Fibroblast of lung (primary cell): ENCODE data around the gene CHST12. TPM values are rescaled to one million over a fixed set of nuclear protein-coding genes. Genes with fewer than 3 reads are reported as not detected.

Source experiments
- DNase-seq, 2 donors: peaks; one replicate each; pipeline versions ENCODE4 v3.0.0 to v3.0.0-alpha.2; 2010; ENCODE audit warnings: low read depth in 2 of 2
- H2AFZ ChIP-seq: 2 replicates; pipeline ENCODE4 v1.5.1; 2012; ENCODE audit warnings: low read length, control low read depth, inconsistent platforms
- H3K27ac ChIP-seq: 2 replicates; pipeline ENCODE4 v1.5.1; 2011; ENCODE audit warnings: low read length, control low read depth; ENCODE audit not compliant: insufficient read depth
- H3K27me3 ChIP-seq: 2 replicates; pipeline ENCODE4 v1.5.1; 2011; ENCODE audit warnings: mild to moderate bottlenecking, low read length; ENCODE audit not compliant: control insufficient read depth, insufficient read depth
- H3K36me3 ChIP-seq: 2 replicates; pipeline ENCODE4 v1.5.1; 2011; ENCODE audit warnings: low read length; ENCODE audit not compliant: control insufficient read depth, insufficient read depth
- H3K4me1 ChIP-seq: 2 replicates; pipeline ENCODE4 v1.5.1; 2011; ENCODE audit warnings: low read length; ENCODE audit not compliant: control insufficient read depth, insufficient read depth; ENCODE audit errors: extremely low read depth
- H3K4me2 ChIP-seq: 2 replicates; pipeline ENCODE4 v1.5.1; 2011; ENCODE audit warnings: low read length, control low read depth; ENCODE audit not compliant: insufficient read depth; ENCODE audit errors: extremely low read depth
- H3K4me3 ChIP-seq, 4 experiments: fragments of 200-600 bp in 1 of 4; sonication (generic) in 1 of 4; replicated peaks in 1 of 4; 2 replicates each; pipeline ENCODE4 v1.5.1; 2011 to 2016; ENCODE audit warnings: low read length in 4 of 4, low read depth in 3 of 4, mild to moderate bottlenecking in 3 of 4, control low read depth in 2 of 4, inconsistent platforms in 1 of 4, mixed read lengths in 1 of 4; ENCODE audit not compliant: insufficient read depth in 1 of 4; ENCODE audit errors: control extremely low read depth in 1 of 4
- H3K79me2 ChIP-seq: 2 replicates; pipeline ENCODE4 v1.5.1; 2012; ENCODE audit warnings: mild to moderate bottlenecking, low read length, inconsistent platforms; ENCODE audit not compliant: control insufficient read depth, insufficient read depth
- H3K9ac ChIP-seq: 2 replicates; pipeline ENCODE4 v1.5.1; 2011; ENCODE audit warnings: mild to moderate bottlenecking, low read length, control low read depth; ENCODE audit not compliant: insufficient read depth
- H3K9me3 ChIP-seq: 2 replicates; pipeline ENCODE4 v1.5.1; 2012; ENCODE audit warnings: low read depth, low read length; ENCODE audit not compliant: control insufficient read depth, insufficient read depth
- H4K20me1 ChIP-seq: 2 replicates; pipeline ENCODE4 v1.5.1; 2011; ENCODE audit warnings: low read length; ENCODE audit not compliant: control insufficient read depth, insufficient read depth; ENCODE audit errors: extremely low read depth
- CTCF ChIP-seq, 2 donors: IDR thresholded peaks in 1 of 2; conservative IDR thresholded peaks in 1 of 2; 1 replicate in 1 of 2; 2 replicates in 1 of 2; pipeline ENCODE4 v1.5.1; 2011 to 2012; ENCODE audit warnings: low read length in 2 of 2, control low read depth in 1 of 2, inconsistent platforms in 1 of 2, low read depth in 1 of 2, mild to moderate bottlenecking in 1 of 2
- EZH2 ChIP-seq: IDR thresholded peaks from 2 replicates; pipeline ENCODE4 v1.5.1; 2012; ENCODE audit warnings: low read length, control low read depth, mild to moderate bottlenecking; ENCODE audit errors: missing control alignments
- polyA plus RNA-seq, 2 donors: library from polyadenylated mRNA; depleted of rRNA in 1 of 2; stranded (reverse) in 1 of 2; unstranded in 1 of 2; fragments of >200 nt; gene quantifications; 2 replicates each; pipeline ENCODE4 v1.2.1, GENCODE V29; 2011 to 2012; ENCODE audit warnings: missing spikeins in 1 of 2
- total RNA-seq: library from RNA; depleted of rRNA; stranded (reverse); fragments of >200 nt; gene quantifications from 2 replicates; pipeline ENCODE4 v1.2.1, GENCODE V29; 2014

The CHST12 gene
- total and polyA plus RNA-seq, 2 donors (not counting 1 experiment from before 2014, with no cell fraction given) = 3.5 to 9.5 TPM

- Histone ChIP-seq H3K4me2 (peak overlapping the region; percentile 97), H3K27ac (peak overlapping the region; percentile 99), H3K79me2 (peaks cover 56% of the 10 kb centered on the region), H3K9me3 (no peaks in the 10 kb centered on the region), H3K9ac (peak overlapping the region; percentile 91), H3K27me3 (no peaks in the 10 kb centered on the region), H2AFZ (no peak overlapping the region), H3K36me3 (peaks cover 7% of the 10 kb centered on the region), H3K4me1 (no peaks in the 10 kb centered on the region), H4K20me1 (no peaks in the 10 kb centered on the region), H3K4me3 (peak overlapping the region; percentile 44 to 92 (median 88))
- DNase-seq = no peak
- no peak for TF ChIP-seq CTCF (conservative IDR thresholded peaks at IDR 0.05 in 1 of 2, IDR thresholded peaks at IDR 0.05 in 1 of 2; ENCODE audit: low read depth in 1 of 2, low read length in 2 of 2)
- no peak for TF ChIP-seq EZH2
Observed at GRCh38 chr7:2354939-2355704, 48.3 kb upstream of the CHST12 start.

DNA sequence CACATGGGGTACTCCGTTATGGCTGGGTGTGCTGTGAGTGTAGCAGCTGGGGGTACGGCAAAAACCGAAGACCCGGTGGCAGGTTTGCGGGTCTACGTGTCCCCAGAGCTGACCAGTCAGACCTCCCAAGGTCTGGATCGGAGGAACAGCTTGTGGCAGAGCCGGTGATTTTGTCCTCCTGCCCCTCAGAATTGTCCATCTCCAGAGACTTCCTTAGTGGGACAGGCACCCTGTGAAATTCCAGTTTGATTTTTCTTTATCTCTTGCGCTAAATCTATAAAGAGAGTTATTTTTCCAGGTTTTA is 47.8 kb upstream of the CHST12 start:
- peaks cover 8% of the 10 kb centered on the region for H3K36me3 ChIP-seq
- DNase-seq = no peak
- H3K4me1 ChIP-seq = no peaks in the 10 kb centered on the region
- no peaks in the 10 kb centered on the region for H3K27me3 ChIP-seq
- TF ChIP-seq EZH2 (no peak), CTCF (conservative IDR thresholded peaks at IDR 0.05 in 1 of 2, IDR thresholded peaks at IDR 0.05 in 1 of 2; ENCODE audit: low read depth in 1 of 2, low read length in 2 of 2) (no peak)
- peak overlapping the region; percentile 85 for H3K27ac ChIP-seq
- peak overlapping the region; percentile 91 for H3K9ac ChIP-seq
- H3K79me2 ChIP-seq = peaks cover 62% of the 10 kb centered on the region
- H3K9me3 ChIP-seq = no peaks in the 10 kb centered on the region
- H3K4me3 ChIP-seq = peak overlapping the region; percentile 44 to 92 (median 88)
- peak overlapping the region; percentile 97 for H3K4me2 ChIP-seq
- H4K20me1 ChIP-seq = peaks cover 2% of the 10 kb centered on the region
- no peak overlapping the region for H2AFZ ChIP-seq

GRCh38 chr7:2357165-2357564 is 46.2 kb upstream of the CHST12 start:
- Histone ChIP-seq H3K4me2 (peak overlapping the region; percentile 59), H3K9me3 (no peaks in the 10 kb centered on the region), H3K4me3 (no peak overlapping the region), H3K27ac (no peak overlapping the region), H3K36me3 (peaks cover 9% of the 10 kb centered on the region), H3K4me1 (no peaks in the 10 kb centered on the region), H3K27me3 (no peaks in the 10 kb centered on the region), H2AFZ (no peak overlapping the region), H4K20me1 (peaks cover 2% of the 10 kb centered on the region), H3K9ac (no peak overlapping the region), H3K79me2 (peaks cover 68% of the 10 kb centered on the region)
- no peak for DNase-seq
- no peak for TF ChIP-seq CTCF (conservative IDR thresholded peaks at IDR 0.05 in 1 of 2, IDR thresholded peaks at IDR 0.05 in 1 of 2; ENCODE audit: low read depth in 1 of 2, low read length in 2 of 2)
